Measurements from ENCODE around the gene CAMSAP1.
"Not testable (repeated sequence)": the region's sequence is repeated elsewhere in the genome, so short reads cannot be mapped to it uniquely, and the experiment has no call there.

CAMSAP1 gene

DNA sequence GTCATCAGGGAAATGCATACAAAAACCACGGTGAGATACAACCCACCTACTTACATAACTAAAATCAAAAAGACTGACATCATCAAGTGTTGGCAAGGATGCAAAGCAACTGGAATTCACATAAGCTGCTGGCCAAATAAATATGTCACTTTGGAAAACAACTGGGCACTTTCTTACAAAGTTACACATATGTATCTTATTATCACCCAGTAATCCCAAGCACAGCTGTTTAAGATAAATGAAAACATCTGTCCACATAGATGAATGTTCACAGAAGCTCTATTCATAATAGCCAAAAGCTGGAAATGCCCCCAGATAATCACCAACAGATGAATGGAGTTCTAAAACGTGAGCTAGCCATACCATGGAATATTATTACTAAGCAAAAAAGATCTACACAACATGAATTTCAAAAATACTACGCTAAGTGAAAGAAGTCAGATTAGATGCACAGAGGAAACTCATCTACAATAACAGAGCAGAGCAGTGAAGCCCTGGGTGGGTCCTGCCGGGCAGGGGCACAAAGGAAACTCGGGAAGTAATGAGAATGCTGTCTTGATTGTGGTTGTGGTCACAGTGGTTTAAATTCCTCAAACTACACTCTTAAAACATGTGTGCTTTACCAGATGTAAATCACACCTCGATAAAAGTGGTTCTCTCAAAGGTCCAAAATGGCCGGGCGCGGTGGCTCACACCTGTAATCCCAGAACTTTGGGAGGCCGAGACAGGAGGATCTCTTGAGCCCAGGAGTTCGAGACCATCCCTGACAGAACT is 8.5 kb downstream of the CAMSAP1 start:
- no peak for DNase-seq (ENCODE audit: low read depth)

DNA sequence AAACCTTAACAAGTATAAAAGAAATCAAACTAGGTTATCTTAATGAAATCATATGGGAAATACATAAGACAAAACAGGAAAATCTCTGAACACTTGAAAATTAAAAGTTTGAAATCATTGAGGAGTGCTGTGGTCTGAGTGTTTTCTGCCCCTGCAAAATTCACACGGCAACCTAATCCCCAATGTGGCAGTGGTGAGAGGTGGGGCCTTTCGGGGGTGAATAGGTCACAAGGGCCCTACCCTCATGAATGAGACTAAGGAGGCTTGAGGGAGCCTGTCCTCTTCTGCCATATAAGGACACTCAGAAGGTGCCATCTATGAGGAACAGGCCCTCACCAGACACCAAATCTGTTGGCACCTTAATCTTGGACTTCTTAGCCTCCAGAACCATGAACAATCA is 10.7 kb downstream of the CAMSAP1 start:
- no peak for DNase-seq (ENCODE audit: low read depth)

DNA sequence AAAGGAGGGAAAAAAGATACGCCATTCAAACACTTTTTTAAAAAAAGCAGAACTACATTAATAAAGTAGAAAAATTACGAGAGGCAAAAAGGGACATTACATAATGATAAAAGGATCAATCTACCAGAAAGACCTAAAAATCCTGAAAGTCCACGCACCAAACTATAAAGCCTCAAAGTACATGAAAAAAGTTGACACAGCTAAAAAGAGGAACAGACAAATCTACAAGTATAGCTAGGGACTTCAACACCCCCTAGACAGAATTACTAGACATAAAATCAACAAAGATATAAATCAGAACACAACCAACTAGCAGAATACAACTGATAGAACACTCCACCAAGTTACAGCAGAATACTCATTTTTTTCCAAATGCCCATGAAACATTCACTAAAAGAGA is 11.1 kb downstream of the CAMSAP1 start:
- no peak for DNase-seq (ENCODE audit: low read depth)

DNA sequence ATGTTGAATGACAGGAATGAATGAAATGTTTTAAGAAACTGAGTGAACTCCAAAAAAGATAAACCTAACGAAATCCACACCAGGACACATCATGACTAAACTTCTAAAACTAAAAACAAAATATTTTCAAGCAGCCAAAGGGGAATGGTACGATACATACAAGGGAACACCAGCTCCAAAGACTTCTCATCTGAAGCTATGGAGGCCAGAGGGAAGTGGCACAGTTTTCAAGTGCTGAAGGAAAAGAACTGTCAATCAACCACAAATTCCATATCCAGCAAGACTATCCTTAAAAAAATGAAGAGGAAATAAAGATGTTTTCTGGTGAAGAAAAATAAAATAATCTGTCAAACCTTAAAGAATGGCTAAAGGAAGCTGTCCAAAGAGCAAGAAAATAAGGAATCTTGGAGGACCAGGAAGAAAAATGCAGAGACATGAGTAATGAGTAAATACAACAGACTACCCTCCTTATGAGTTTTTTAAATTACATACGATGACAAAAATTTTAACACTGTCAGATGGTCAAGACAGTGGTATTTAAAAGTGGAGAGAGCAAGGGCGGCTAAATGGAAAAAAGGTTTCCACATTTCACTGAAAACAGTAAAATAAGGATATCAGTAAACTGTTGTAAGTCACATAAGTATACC is 12.0 kb downstream of the CAMSAP1 start:
- DNase-seq (ENCODE audit: low read depth), result no peak

DNA sequence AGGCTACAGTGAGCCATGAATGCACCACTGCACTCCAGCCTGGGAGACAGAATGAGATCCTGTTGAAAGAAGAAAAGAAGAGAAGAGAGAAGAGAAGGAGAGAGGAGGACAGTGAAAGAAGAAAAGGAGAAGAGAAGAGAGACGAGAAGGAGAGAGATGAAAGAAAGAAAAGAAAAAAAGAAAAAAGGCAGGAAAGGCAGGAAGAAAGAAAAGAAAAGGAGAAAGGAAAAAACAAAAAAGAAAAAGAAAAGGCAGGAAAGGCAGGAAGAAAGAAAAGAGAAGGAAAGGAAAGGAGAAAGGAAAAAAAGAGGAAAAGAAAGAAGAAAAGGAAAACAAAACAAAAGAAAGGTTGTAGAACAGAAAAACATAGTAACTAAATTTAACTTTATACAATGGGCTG is 14.2 kb downstream of the CAMSAP1 start:
- no peak for DNase-seq (ENCODE audit: low read depth)

DNA sequence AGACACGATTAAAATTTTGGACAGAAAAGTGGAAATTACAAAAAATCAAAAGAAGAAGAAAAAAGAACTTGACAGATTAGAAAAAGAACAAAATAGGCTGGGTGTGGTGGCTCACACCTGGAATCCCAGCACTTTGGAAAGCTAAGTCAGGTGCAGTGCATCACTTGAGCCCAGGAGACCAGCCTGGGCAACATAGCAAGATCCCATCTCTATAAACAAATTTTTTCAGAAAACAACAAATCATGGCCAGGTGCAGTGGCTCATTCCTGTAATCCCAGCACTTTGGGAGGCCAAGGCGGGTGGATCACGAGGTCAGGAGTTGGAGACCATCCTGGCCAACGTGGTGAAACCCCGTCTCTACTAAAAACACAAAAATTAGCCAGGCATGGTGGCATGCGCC is 15.0 kb downstream of the CAMSAP1 start:
- DNase-seq (ENCODE audit: low read depth), result not testable (repeated sequence)

DNA sequence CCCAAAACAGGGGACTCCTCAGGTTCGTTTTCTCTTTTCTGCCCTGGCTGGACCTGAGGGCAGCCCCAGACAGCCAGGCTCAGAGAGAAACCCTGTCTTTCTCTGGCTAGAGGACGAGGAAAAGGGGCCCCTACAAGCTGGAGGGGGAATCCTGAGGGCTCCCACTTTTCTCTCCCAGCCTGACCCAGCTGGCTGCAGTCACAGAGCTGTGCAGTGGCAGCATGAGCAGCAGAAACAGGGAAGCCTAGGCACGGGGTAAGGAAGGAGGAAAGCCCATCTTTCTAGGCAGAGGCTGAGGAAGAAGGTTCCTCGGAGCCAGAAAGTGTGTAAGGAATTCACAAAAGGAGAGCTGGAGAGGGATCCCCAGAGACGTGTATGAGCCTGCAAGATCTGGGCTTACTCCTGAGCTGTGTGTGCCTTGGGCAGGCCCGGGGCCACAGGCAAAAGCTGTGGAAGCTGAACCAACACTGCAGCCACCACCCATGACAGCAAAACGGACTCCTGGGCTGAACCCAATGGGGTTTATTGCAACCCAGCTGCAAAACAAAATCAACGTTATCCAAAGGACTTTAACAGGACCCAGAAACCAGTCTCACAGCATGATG is 16.2 kb downstream of the CAMSAP1 start:
- DNase-seq (ENCODE audit: low read depth), result no peak

DNA sequence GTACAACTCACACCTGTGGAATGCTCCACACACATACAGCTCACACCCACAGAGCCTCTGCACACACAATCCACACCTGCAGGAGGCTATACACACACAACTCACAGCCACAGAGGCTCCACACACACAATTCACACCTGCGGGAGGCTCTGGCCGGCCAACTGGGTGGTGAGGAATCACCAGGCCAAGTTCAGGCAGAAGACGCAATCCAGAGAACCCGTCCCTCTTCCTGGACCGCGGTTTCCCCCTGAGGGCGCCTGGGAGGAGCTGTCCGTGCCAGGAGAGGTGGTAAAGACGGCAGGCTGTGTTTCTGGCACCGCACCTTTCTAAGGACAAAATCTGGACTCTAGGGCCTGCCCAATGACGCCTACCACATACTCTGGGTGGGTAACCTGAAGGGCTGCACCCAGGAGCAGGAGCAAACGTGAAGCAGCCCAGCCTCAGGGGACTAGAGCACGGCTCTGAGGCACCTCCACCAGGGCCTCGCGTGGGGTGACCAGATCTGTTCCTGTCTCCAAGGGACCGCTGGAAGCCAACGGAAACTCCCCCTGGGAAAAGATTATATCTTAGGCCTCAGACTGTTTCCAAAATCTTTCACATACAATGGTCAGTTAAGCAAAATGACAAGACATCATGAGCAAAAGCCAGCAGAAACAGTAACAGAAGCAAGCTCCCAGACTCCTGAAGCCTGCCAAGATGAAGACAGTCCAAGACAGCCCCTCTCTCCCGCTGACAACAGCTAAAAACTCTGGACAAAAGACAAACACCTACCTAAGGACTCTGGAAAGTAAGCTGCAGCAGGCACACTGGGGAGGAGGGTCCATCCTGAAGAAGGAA is 16.9 kb downstream of the CAMSAP1 start:
- no peak for DNase-seq (ENCODE audit: low read depth)

DNA sequence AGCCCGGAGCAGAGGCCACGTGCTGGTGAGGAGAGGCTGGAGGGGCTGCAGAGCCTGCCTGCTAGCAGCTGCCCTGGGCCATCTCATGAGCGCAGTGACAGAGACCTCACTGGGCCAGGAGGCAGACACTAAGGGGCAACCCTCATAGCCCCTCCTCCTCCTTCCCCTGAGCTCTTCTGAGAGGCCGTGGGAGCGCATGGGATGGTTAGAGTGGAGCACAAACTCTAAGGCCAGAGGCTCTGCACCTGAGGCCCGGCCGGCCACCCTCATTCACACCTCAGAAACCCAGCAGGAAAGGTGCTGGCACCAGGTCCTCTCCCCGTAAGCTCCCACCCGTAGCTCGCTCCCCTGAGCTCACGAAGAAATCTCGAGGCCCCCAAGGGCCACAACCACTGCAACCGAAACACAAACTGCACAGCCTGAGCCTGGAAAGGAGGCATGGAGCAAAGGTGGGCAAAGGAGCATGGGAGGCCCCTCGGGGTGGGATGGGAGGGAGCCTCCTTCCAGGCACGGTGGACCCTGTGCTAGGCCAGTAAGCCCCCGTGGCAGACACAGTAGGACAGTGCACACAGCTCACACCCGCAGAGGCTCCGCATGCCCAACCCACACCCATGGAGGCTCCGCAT is 17.7 kb downstream of the CAMSAP1 start:
- DNase-seq (ENCODE audit: low read depth), result no peak

DNA sequence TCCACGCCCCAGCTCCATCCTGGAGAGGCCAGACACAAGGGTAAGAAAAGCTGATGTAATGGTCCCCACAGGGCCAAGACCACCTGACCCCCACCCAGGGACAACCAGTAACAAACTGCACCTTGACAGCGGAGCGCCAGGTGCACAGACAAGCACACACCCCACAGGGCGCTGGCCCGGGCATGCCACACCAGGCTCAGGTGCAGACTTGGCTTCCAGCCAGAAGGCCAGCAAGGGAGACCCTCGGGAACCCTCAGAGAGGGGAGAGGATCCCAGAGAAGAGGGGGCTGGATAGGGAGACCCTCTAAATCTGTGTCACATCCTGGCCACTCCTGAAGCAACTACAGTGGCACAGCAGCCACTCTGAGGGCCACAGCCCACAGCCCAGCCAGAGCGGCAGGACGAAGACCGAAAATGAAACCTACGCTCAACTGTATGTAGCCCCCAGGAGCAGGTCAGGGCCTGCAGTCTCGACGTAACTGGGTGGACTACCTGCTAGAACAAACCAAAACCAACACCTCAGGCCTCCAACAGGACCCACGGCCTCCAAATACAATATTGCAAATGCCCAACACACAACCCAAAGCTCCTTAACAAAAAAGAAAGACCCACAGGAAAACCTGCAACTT is 18.5 kb downstream of the CAMSAP1 start:
- DNase-seq (ENCODE audit: low read depth), result no peak

DNA sequence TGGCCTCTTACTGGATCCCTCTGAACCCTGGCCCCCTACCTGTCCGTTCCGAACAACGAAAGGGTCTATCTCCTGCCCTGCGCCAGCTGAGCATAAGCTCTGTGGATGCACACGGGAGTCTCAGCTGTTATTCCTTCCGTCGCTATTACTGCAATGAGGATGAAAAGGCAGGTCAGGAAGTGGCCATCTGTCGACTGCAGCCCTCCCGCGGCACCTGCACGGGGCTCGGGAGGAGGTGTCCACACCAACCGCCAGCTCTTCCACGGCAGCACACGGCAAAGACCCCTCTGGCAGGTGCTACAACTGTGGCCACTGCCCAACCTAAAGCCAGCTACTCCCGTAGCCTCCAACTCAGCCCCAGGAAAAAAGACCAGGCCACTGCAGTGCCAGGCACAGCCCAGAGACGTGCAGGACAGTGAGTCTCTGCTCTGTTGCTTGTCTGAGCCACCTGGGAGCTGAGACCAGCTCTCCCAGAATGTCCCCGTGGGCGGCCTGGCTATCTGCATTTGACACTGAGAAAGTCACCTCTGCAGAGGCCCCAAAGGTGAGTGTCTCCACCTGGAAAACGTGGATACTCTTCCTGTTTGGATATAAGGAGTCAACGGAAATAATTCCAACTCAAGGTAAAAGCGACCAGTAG is 19.1 kb downstream of the CAMSAP1 start:
- no peak for DNase-seq (ENCODE audit: low read depth)

DNA sequence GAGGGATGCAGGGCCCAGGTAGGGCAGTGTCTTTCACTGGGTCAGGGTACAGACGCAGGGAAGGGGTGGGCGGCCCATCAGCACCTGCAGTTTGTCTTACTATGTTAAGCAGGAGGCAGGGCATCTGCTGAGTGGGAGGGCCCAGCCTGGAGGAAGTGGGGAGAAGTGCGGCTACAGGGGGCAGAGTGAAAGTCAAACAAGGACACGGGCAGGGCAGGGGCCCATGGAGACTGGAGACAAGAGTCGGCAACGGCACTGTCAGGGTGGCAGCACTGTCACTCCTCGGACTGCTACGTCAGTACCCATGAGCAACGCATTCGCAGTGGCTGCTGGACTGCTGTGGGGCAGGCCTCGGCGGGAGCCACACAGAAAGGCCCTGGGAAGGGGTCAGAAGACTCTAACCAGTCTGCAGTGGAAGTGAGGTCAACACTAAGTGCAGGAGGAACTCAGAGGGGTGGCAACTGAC is 19.7 kb downstream of the CAMSAP1 start:
- no peak for DNase-seq (ENCODE audit: low read depth)

DNA sequence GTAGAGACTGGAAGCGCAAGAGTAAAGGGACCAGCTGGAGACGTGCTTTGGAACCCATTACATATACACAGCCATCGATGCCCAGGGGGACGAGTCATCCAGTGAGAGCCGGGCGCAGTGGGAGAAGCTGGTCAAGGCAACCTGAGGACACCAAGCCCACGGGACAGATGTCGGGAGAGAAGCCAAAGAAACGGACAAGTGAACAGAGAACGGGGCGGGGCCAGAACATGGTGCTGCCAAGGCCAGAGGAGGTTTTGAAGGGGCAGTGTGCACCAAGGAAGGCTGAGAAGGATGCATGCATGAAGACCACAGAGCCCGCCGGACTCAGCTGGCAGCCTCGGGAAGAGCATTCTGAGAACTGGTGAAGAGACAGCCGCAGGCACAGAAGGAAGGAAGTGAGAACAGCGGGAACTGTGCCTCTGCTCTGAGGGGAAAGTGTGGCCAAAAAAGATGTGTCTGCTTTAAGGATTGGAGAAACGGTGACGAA is 20.3 kb downstream of the CAMSAP1 start:
- no peak for DNase-seq (ENCODE audit: low read depth)

DNA sequence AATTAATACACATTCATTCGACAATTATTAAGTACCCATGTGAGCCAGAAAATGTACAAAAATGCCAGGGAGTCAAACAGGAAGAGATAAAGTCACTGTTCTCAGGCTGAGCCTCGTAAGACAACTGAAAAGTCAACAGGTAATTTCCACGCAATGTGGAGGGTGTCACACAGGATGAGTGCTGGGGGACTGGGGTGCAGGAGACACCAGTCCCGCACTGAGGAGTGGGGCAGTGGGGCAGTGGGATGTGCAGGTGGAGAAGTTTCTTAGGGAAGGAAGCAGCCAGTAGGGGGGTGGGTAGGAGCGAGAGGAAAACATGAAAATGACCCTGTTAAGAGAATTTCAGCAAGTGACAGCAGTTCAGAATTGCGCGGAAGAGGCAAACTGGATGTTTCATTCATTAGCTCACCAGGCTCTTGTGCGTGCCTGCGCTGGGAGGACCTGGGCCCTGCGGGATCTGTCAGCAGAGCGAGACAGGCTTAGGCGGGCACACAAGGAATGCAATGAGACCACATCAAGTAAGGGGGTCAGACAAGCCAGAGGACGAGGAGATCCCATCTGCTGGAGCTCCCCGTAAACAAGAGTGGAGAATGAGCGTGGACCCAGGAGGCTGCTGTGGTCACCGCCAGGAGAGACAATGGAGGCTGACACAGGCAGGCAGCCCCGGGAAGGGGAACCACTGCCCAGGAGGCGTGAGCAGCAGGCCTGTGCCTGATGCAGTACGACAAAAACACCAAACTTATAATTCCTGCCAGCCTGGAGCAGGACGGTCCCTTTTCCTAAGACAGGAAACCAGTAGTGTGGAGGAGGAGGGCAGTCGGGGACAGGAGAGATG is 21.0 kb downstream of the CAMSAP1 start:
- no peak for DNase-seq (ENCODE audit: low read depth)

DNA sequence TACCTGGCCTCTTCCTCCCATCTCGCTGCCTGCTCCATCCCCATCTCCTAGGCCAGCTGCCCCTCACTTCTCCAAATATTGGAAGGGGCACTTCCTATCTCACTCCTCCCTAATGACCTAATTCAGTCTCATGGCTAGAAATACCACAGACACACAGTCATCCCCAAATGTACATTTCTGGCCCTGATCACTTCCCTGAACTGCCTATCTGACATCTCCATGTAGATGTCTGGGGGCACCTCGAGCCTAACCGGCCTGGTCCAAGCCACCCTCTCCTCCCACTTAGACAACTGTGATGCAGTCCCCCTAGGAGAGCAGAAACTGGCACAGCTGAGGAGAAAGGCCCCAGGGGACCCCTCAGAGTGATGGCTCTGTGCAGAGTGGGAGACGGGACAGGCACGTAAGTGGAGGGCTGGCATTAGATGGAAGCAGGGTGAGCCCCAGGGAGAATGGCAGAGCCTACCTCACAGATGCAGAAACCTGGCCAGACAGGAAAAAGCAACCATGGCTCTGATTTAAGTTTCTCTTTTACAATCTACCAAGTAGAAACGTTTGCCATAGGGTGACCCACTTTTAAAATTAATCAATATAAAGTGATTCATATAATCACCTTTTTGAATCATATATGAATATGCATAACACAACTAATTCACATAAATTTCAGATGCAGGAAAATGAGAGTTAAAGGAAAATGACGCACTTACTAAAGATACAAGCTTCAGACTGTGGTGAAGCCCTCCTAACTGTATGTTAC is 22.1 kb downstream of the CAMSAP1 start:
- DNase-seq (ENCODE audit: low read depth), result no peak

DNA sequence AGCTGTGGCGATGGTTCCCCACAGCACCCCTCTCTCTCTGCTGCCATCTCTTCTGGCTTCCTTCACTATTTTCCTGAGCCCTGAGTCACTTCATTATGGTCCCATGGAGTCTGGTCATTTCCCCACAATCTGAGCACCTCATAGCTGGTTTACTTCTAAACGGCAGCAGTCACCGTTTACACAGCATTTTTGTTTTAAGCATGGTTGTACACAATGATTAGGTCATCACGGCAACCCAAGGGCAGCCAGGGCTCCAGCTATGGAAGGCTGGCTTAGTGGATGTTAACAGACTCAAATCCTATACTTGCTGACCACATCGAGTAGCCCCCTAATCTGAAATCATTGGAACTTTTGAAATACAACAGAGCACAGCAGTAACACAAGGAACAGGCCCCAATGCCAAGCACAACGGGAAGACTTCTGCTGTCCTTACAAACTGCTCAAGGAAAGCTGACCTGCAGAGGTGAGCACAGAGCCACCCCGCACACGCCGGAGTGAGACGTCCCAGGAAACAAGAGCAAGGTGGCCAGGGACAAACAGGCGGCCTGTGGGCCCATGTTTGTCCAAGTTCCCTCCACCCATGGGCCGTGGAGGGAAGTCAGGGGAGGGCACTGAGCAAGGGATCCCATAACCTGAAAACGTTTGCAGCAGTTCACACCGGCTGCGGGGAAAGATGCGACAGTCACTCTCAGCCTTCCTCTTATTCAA is 22.9 kb downstream of the CAMSAP1 start:
- DNase-seq (ENCODE audit: low read depth), result no peak

DNA sequence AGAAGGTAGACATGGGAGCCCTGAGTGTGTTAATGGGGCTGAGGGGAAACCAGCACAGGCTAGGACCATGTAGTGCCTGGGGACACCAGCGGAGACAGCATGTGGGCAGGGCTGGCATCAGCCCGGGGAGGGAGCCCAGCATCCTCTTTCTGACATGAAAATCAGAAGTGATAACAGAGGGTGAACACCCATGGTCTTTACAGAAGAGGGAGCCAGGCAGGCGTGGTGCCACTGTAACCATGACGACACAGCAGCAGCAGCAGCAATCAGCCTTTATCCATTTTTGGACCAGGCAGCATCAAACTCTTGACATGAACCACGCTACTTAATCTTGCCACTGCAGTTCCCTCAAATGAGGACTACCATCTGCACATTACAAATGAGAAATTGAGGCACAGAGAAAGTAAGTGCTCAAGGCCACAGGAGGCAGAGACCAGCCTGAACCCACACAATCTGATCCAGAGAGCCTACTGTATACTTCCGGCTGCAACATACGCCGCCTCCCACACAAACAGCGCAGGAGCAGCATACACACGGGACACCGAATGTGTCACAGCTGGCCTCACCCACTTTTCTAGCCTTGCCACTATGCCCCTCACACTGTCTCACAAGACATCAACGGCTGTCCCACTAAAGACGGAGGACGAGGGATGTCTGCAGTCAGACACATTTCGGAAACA is 23.8 kb downstream of the CAMSAP1 start:
- DNase-seq (ENCODE audit: low read depth), result no peak

DNA sequence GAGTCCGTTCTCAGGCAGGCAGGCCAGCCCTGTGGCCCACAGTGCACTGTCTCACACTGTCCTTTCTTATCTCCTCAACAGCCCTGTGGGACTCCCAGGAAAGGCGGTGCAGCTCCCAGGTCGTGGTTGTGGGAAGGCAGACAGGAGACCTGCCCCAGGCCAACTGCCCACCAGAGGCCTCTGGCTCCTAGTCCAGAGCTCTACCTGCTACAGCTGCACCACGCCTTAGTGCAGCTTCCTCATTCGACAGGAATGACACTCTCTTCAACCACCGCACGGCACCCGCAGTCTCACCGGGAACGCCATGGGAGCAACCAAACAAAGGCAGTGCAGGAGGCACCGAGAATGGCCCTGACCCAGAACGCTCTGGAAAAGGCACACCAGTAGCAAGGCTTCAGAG is 25.3 kb downstream of the CAMSAP1 start:
- no peak for DNase-seq (ENCODE audit: low read depth)

Data from stimulated activated CD8-positive, alpha-beta memory T cell treated with anti-CD3 and anti-CD28 coated beads, Interleukin-15, amount 100 ng/mL, for 24 hours (primary cell).